ENCODE data around the gene RRP12. TPM values are rescaled to one million over a fixed set of nuclear protein-coding genes. Genes with fewer than 3 reads are reported as not detected.
A peak's percentile ranks its signal among the peaks of the same experiment; 100 is the strongest.

Gene RRP12, protein sequence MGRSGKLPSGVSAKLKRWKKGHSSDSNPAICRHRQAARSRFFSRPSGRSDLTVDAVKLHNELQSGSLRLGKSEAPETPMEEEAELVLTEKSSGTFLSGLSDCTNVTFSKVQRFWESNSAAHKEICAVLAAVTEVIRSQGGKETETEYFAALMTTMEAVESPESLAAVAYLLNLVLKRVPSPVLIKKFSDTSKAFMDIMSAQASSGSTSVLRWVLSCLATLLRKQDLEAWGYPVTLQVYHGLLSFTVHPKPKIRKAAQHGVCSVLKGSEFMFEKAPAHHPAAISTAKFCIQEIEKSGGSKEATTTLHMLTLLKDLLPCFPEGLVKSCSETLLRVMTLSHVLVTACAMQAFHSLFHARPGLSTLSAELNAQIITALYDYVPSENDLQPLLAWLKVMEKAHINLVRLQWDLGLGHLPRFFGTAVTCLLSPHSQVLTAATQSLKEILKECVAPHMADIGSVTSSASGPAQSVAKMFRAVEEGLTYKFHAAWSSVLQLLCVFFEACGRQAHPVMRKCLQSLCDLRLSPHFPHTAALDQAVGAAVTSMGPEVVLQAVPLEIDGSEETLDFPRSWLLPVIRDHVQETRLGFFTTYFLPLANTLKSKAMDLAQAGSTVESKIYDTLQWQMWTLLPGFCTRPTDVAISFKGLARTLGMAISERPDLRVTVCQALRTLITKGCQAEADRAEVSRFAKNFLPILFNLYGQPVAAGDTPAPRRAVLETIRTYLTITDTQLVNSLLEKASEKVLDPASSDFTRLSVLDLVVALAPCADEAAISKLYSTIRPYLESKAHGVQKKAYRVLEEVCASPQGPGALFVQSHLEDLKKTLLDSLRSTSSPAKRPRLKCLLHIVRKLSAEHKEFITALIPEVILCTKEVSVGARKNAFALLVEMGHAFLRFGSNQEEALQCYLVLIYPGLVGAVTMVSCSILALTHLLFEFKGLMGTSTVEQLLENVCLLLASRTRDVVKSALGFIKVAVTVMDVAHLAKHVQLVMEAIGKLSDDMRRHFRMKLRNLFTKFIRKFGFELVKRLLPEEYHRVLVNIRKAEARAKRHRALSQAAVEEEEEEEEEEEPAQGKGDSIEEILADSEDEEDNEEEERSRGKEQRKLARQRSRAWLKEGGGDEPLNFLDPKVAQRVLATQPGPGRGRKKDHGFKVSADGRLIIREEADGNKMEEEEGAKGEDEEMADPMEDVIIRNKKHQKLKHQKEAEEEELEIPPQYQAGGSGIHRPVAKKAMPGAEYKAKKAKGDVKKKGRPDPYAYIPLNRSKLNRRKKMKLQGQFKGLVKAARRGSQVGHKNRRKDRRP (N-terminal part only)
- total RNA-seq = 10 to 100 TPM; 51.0 to 55.2 TPM

DNA sequence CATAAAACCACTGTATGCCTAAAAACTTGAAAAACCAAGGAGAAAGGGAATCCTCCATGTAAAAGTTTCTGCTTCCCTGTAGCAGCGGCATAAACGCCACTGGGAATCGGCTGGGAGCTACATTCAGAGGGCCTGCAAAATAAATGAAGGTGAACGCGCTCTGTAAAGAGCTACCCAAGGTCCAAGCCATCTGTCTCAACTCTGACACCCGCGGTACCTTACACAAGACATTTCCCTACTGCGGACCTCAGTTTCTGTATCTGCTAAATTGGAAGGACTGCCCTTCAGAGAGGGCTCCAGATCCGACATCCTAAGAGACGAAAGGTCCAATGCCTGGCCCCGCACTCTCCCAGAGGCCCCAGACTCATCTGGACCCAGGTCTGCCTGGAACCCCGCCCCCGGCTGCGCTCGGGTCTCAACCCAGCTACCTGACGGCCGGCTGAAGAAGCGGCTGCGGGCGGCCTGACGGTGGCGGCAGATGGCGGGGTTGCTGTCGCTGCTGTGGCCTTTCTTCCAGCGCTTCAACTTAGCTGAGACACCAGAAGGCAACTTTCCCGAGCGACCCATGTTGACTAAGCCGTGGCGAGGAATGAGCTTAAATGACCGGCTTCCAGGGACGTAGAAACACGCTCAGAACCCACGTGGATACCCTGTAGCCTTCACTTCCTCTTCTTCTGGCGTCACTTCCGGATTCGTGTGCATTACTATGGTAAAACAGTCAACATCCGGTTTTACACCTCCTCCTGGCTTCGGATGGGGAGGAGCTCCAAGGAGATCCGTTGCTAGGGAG is at the start of gene RRP12:
Gene RRP12 (minus strand): TSS at position 676 of the 790 bp plus-strand sequence. CDS start 109 bp downstream, at position 567.
- peak within 1 kb of the TSS; percentile 92 for H3K4me3 Mint-ChIP-seq
- H3K27me3 Mint-ChIP-seq (ENCODE audit: low read depth) = no peaks in the 10 kb centered on the region

DNA sequence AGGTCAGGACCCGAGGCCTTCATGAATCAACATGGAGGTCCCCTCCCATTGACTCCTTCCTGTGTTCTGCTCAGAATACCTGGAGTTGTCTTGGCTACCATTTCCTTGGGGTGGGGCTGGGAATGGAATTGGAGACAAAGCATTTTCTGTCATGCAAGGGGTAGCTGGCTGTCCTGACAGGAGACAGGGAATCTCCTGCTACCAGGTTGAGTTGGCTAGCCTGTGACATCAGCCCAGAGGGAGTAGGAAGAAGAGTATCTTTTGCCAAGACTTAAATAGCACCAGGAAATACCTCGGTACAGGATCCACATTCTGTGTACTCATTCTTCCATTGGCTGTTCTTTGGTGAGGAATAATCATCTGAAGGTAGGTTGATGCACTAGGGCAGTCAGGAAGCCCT is 49.7 kb upstream of the RRP12 start:
- H3K4me1 Mint-ChIP-seq (ENCODE audit: low read depth) = peaks cover 60% of the 10 kb centered on the region
- no peaks in the 10 kb centered on the region for H3K27me3 Mint-ChIP-seq (ENCODE audit: low read depth)
- peak overlapping the region; percentile 57 for H3K27ac Mint-ChIP-seq
- intact Hi-C loops (cut with micrococcal nuclease) = no loop called here
- no peaks in the 10 kb centered on the region for H3K9me3 Mint-ChIP-seq
- DNase-seq = no peak
- H3K4me3 Mint-ChIP-seq = no peak overlapping the region
- H3K36me3 Mint-ChIP-seq (ENCODE audit: low read depth) = peaks cover 18% of the 10 kb centered on the region
- CTCF ChIA-PET = no interaction called here

More for the DNA sequence above, at the start of gene RRP12:
- peak within 1 kb of the TSS; percentile 83 for H3K27ac Mint-ChIP-seq
- H3K4me1 Mint-ChIP-seq (ENCODE audit: low read depth) = peaks cover 15% of the 10 kb centered on the region
- peaks cover 7% of the 10 kb centered on the region for H3K36me3 Mint-ChIP-seq (ENCODE audit: low read depth)
- no peaks in the 10 kb centered on the region for H3K9me3 Mint-ChIP-seq
- peak; percentile 92 for DNase-seq
- CTCF ChIA-PET = interaction anchor here (0.6 to 5.4 kb wide), 11 partner anchors 9 to 122 kb away, joined by 3 to 29 read pairs (median 4); no protein-coding TSS in a partner anchor
- intact Hi-C loops (cut with micrococcal nuclease) = loop anchor here (1.0 to 5.0 kb wide), 8 partner anchors 13 to 336 kb away; partner anchors contain the start of genes ARHGAP19, EXOSC1, FRAT2 and MMS19

DNA sequence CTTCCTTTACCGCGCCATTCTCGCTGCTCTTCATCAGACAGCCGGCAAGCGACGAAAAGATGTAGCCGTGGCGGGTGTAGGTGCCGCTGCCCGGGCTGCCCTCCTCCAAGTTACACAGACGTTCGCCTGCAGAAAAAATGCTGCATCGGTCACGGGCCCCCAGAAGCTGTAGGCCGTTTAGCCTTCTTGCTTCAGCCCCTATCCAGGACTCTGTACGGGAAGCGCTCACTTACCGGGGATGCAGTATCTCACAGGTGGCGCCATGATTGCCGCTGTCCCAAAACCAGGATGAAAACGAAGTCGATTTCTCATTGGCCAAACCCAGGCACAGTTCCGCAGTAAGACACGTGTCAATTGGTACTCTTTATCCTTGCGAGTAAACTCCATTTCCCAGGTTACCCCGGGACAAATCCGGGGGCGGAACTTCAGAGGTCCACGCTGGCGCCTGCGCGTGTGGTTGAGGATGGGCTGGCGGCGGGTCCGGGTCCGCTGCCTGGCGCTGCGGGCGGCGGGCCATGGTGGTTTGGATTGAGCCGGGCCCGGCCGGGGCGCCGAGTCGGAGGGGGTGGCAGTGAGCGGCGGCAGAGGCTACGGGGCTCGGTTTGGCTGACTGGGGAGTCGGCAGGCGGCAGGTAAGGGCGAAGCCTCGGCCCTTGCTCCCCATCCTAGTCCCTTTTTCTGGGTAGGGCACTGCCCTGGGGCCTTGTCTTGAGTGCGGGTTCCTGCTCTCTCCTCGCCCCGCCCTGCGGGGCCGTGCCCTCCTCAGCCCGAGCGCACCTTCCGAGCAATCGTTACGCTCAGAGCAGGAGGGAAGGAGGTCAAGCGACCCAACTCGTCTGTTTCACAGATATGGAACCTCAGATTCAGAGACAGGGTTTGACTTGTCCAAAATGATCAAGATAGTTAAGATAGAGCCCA is 44.8 kb upstream of the RRP12 start, which contains the start of the genes EXOSC1 and ZDHHC16:
Gene EXOSC1 (minus strand): TSS at position 285 of the 918 bp plus-strand sequence. CDS start 21 bp downstream, at position 264.
Gene ZDHHC16 (plus strand): TSS at position 454 of the 918 bp plus-strand sequence. CDS start 5,501 bp downstream, outside the sequence.
- Mint-ChIP-seq H3K4me1 (ENCODE audit: low read depth) (peaks cover 53% of the 10 kb centered on the region), H3K27ac (peak within 1 kb of the TSS; percentile 80), H3K4me3 (peak within 1 kb of the TSS; percentile 86), H3K9me3 (no peaks in the 10 kb centered on the region), H3K36me3 (ENCODE audit: low read depth) (peaks cover 8% of the 10 kb centered on the region), H3K27me3 (ENCODE audit: low read depth) (no peaks in the 10 kb centered on the region)
- peak; percentile 95 for DNase-seq
- CTCF ChIA-PET = interaction anchor here (0.6 to 4.6 kb wide), 5 partner anchors 18 to 63 kb away, joined by 3 to 49 read pairs (median 8); no protein-coding TSS in a partner anchor
- intact Hi-C loops (cut with micrococcal nuclease) = loop anchor here (1.0 to 2.0 kb wide), 6 partner anchors 18 to 195 kb away; partner anchors contain the start of genes MMS19, PI4K2A, RRP12 and UBTD1

DNA sequence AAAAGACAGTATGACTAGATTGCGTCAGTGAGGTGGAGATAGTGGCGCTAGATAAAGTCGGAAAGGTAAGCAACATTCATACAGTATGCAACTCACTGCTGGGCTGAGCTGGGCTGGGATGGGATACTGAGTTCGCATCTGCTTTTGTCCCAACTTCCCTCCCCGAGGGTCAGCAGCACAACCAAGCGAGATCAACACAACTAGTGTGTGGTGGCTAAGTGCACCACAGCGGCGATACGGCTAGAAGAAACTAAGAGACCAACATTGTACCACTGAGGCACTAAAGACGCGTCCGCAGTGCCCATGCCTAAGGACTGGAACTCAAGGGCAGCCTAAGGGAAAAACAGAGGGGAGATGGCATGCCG is 44.2 kb upstream of the RRP12 start:
- CTCF ChIA-PET = interaction anchor here (0.6 to 4.6 kb wide), 8 partner anchors 15 to 62 kb away, joined by 3 to 49 read pairs (median 5); partner anchors contain the start of gene RRP12
- peaks cover 46% of the 10 kb centered on the region for H3K4me1 Mint-ChIP-seq (ENCODE audit: low read depth)
- H3K36me3 Mint-ChIP-seq (ENCODE audit: low read depth) = peaks cover 9% of the 10 kb centered on the region
- intact Hi-C loops (cut with micrococcal nuclease) = loop anchor here (1.0 kb wide), 1 partner anchor 22 kb away; no protein-coding TSS in a partner anchor
- H3K9me3 Mint-ChIP-seq = no peaks in the 10 kb centered on the region
- peak overlapping the region; percentile 80 for H3K27ac Mint-ChIP-seq
- peak overlapping the region; percentile 86 for H3K4me3 Mint-ChIP-seq
- H3K27me3 Mint-ChIP-seq (ENCODE audit: low read depth) = no peaks in the 10 kb centered on the region
- no peak for DNase-seq

DNA sequence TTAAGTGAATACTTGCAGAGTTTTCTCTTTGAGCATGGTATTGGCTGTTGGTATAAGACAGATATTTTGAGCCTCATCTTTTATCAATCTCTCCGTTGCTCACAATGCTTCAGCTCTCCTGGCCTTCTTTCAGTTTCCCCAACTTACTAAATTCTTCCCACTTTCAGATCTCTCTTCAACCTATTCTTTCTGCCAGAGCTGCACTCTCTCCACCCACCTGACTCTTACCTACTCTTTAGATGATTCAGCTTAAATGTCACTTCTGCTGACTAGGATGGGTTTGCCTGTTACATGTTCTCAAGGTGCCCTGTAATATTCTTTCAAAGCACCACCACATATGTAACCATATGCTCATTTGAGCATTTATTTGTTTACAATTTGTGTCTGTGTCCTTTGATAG is 43.1 kb upstream of the RRP12 start:
- no peaks in the 10 kb centered on the region for H3K9me3 Mint-ChIP-seq
- H3K36me3 Mint-ChIP-seq (ENCODE audit: low read depth) = peaks cover 9% of the 10 kb centered on the region
- CTCF ChIA-PET = interaction anchor here (0.7 to 4.6 kb wide), 11 partner anchors 9 to 43 kb away, joined by 3 to 49 read pairs (median 4); partner anchors contain the start of gene RRP12
- no peaks in the 10 kb centered on the region for H3K27me3 Mint-ChIP-seq (ENCODE audit: low read depth)
- peak overlapping the region; percentile 80 for H3K27ac Mint-ChIP-seq
- peak overlapping the region; percentile 86 for H3K4me3 Mint-ChIP-seq
- peaks cover 43% of the 10 kb centered on the region for H3K4me1 Mint-ChIP-seq (ENCODE audit: low read depth)
- DNase-seq = no peak
- intact Hi-C loops (cut with micrococcal nuclease) = loop anchor here (1.0 kb wide), 1 partner anchor 10 kb away; no protein-coding TSS in a partner anchor

DNA sequence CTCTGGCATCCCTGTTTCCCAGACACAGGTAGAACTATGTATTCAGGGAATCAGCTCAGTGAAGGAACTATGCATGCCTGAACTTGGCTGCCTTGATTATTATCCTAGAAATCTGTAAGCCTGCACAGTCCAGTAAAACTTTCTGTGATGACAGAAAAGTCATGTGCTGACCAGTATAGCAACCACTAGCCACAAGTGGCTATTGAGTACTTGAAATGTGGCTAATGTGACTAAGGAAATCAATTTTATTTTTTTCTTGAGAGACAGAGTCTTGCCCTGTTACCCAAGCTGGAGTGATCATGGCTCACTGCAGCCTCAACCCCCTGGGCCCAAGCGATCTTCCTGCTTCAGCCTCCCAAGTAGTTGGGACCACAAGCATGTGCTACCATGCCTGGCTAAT is 41.1 kb upstream of the RRP12 start:
- no peaks in the 10 kb centered on the region for H3K9me3 Mint-ChIP-seq
- intact Hi-C loops (cut with micrococcal nuclease) = no loop called here
- H3K36me3 Mint-ChIP-seq (ENCODE audit: low read depth) = peaks cover 12% of the 10 kb centered on the region
- CTCF ChIA-PET = interaction anchor here (0.6 to 4.6 kb wide), 4 partner anchors 31 to 191 kb away, joined by 3 to 49 read pairs (median 6); no protein-coding TSS in a partner anchor
- H3K4me1 Mint-ChIP-seq (ENCODE audit: low read depth) = peaks cover 33% of the 10 kb centered on the region
- H3K27ac Mint-ChIP-seq = peak overlapping the region; percentile 46
- no peaks in the 10 kb centered on the region for H3K27me3 Mint-ChIP-seq (ENCODE audit: low read depth)
- H3K4me3 Mint-ChIP-seq = no peak overlapping the region
- no peak for DNase-seq

DNA sequence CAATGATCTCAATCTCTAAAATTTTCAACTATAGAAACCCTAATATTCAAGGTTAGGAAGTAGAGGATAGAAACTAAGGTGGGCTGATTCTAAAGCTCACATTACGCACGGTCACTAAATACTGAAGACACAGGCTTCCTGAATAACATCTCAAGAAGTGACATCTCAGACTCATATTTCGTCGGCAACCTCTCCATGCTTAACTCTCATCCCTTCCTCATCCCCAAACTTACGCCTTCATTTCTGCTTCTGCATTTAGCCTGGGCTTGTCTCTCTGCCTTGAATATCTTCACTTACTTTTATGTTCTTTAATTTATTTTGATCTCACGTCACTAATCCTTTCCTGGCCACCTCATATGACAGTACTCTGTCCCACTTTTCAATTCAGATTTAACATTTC is 34.1 kb upstream of the RRP12 start:
- Mint-ChIP-seq H3K4me3 (no peak overlapping the region), H3K4me1 (ENCODE audit: low read depth) (peaks cover 10% of the 10 kb centered on the region), H3K27ac (peak overlapping the region; percentile 89), H3K9me3 (no peaks in the 10 kb centered on the region), H3K27me3 (ENCODE audit: low read depth) (no peaks in the 10 kb centered on the region), H3K36me3 (ENCODE audit: low read depth) (peaks cover 31% of the 10 kb centered on the region)
- CTCF ChIA-PET = interaction anchor here (0.6 to 2.6 kb wide), 5 partner anchors 10 to 362 kb away, joined by 3 to 8 read pairs (median 6); no protein-coding TSS in a partner anchor
- no peak for DNase-seq
- intact Hi-C loops (cut with micrococcal nuclease) = no loop called here

DNA sequence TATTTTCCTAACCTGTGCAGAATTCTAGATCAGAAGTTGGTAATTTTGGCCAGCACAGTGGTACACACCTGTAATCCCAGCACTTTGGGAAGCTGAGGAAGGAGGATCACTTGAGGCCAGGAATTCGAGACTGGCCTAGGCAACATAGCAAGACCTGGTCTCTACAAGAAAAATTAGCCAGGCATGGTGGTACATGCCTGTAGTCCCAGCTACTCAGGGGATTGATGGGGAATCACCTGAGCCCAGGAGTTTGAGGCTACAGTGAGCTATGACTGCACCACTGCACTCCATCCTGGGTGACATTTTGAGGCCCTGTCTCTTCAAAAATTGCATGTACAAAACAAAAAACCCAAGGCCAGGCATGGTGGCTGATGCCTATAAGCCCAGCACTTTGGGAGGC is 33.4 kb upstream of the RRP12 start:
- peaks cover 37% of the 10 kb centered on the region for H3K36me3 Mint-ChIP-seq (ENCODE audit: low read depth)
- DNase-seq = no peak
- no peaks in the 10 kb centered on the region for H3K27me3 Mint-ChIP-seq (ENCODE audit: low read depth)
- CTCF ChIA-PET = interaction anchor here (0.6 to 2.6 kb wide), 7 partner anchors 10 to 362 kb away, joined by 3 to 8 read pairs (median 5); no protein-coding TSS in a partner anchor
- no peaks in the 10 kb centered on the region for H3K9me3 Mint-ChIP-seq
- intact Hi-C loops (cut with micrococcal nuclease) = loop anchor here (1.0 kb wide), 1 partner anchor 10 kb away; no protein-coding TSS in a partner anchor
- H3K4me3 Mint-ChIP-seq = no peak overlapping the region
- H3K27ac Mint-ChIP-seq = peak overlapping the region; percentile 89
- H3K4me1 Mint-ChIP-seq (ENCODE audit: low read depth) = peaks cover 14% of the 10 kb centered on the region

DNA sequence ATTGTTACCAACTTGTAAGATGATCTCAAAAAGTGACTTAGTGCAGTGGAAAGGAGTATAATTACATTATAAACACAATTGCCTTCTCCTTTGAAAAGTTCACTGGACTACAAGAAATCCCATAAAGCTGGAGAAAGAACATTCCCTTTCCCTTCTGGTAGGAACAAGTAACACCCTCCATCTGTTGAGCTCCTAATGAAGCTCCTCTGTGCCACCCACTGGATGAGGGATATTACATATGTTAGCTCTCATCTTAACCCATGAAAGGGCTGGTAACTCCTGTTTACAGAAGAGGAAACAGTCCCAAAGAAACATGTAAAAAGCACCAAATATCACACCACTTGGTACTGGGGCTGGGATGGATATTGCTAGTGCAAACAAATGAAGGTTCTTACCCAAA is 32.9 kb upstream of the RRP12 start:
- no peaks in the 10 kb centered on the region for H3K9me3 Mint-ChIP-seq
- peaks cover 42% of the 10 kb centered on the region for H3K36me3 Mint-ChIP-seq (ENCODE audit: low read depth)
- CTCF ChIA-PET = interaction anchor here (0.6 to 2.6 kb wide), 7 partner anchors 19 to 361 kb away, joined by 3 to 8 read pairs (median 6); no protein-coding TSS in a partner anchor
- DNase-seq = no peak
- H3K4me3 Mint-ChIP-seq = no peak overlapping the region
- no peaks in the 10 kb centered on the region for H3K27me3 Mint-ChIP-seq (ENCODE audit: low read depth)
- intact Hi-C loops (cut with micrococcal nuclease) = loop anchor here (1.0 kb wide), 1 partner anchor 10 kb away; no protein-coding TSS in a partner anchor
- H3K4me1 Mint-ChIP-seq (ENCODE audit: low read depth) = peaks cover 19% of the 10 kb centered on the region
- peak overlapping the region; percentile 89 for H3K27ac Mint-ChIP-seq
